Measurements from ENCODE around the gene MTHFD1. TPM values are rescaled to one million over a fixed set of nuclear protein-coding genes. Genes with fewer than 3 reads are reported as not detected.

Gene MTHFD1
- total RNA-seq, 1 donor from 2014 or later = 79.2 TPM

GRCh38 chr14:64447876-64448670 lies 59.9 kb downstream of the MTHFD1 start:
- no peak for DNase-seq (ENCODE audit: low spot score)

- no peak for DNase-seq (ENCODE audit: low spot score)
Observed at GRCh38 chr14:64450255-64450654, 62.1 kb downstream of the MTHFD1 start.

GRCh38 chr14:64454671-64455070 lies 66.5 kb downstream of the MTHFD1 start:
- no peak for DNase-seq (ENCODE audit: low spot score)

GRCh38 chr14:64459405-64460136 lies 71.4 kb downstream of the MTHFD1 start:
- no peak for DNase-seq (ENCODE audit: low spot score)

GRCh38 chr14:64461221-64461620 lies 73.1 kb downstream of the MTHFD1 start:
- no peak for DNase-seq (ENCODE audit: low spot score)

GRCh38 chr14:64463195-64463594 lies 75.0 kb downstream of the MTHFD1 start:
- DNase-seq (ENCODE audit: low spot score) = no peak

GRCh38 chr14:64463873-64464272 lies 75.7 kb downstream of the MTHFD1 start:
- no peak for DNase-seq (ENCODE audit: low spot score)

GRCh38 chr14:64464651-64465050 lies 76.5 kb downstream of the MTHFD1 start:
- no peak for DNase-seq (ENCODE audit: low spot score)

GRCh38 chr14:64465191-64465822 lies 77.2 kb downstream of the MTHFD1 start, which contains the start of gene AKAP5:
TSS of gene AKAP5 (plus strand) at chr14:64465499. CDS start at chr14:64468395, 2,896 bp downstream.
- peak; percentile 55 for DNase-seq (ENCODE audit: low spot score)

GRCh38 chr14:64465831-64466554 lies 77.8 kb downstream of the MTHFD1 start:
- DNase-seq (ENCODE audit: low spot score) = no peak

GRCh38 chr14:64467101-64467500 lies 78.9 kb downstream of the MTHFD1 start:
- no peak for DNase-seq (ENCODE audit: low spot score)

- no peak for DNase-seq (ENCODE audit: low spot score)
Observed at GRCh38 chr14:64467566-64467965, 79.4 kb downstream of the MTHFD1 start.

GRCh38 chr14:64468451-64468850 lies 80.3 kb downstream of the MTHFD1 start:
- no peak for DNase-seq (ENCODE audit: low spot score)

GRCh38 chr14:64474041-64474440 lies 85.9 kb downstream of the MTHFD1 start:
- no peak for DNase-seq (ENCODE audit: low spot score)

GRCh38 chr14:64474698-64475097 lies 86.5 kb downstream of the MTHFD1 start:
- no peak for DNase-seq (ENCODE audit: low spot score)

- DNase-seq (ENCODE audit: low spot score) = no peak
Observed at GRCh38 chr14:64475585-64476273, 87.6 kb downstream of the MTHFD1 start.

GRCh38 chr14:64476438-64476837 lies 88.3 kb downstream of the MTHFD1 start:
- no peak for DNase-seq (ENCODE audit: low spot score)

GRCh38 chr14:64478634-64479250 lies 90.6 kb downstream of the MTHFD1 start:
- DNase-seq (ENCODE audit: low spot score) = no peak

GRCh38 chr14:64488590-64489099 lies 100.5 kb downstream of the MTHFD1 start:
- DNase-seq (ENCODE audit: low spot score) = no peak

GRCh38 chr14:64491637-64492036 lies 103.5 kb downstream of the MTHFD1 start:
- DNase-seq (ENCODE audit: low spot score) = no peak

- DNase-seq (ENCODE audit: low spot score) = no peak
Observed at GRCh38 chr14:64493455-64493854, 105.3 kb downstream of the MTHFD1 start.
